K562 (cell line): ENCODE measurements around the gene OR2A42.
"Not testable (repeated sequence)": the region's sequence is repeated elsewhere in the genome, so short reads cannot be mapped to it uniquely, and the experiment has no call there.

Experiments
- BMI1 ChIP-seq: fragments of 150-350 bp; IDR thresholded peaks from 2 replicates; pipeline ENCODE4 v1.6.1; 2014; ENCODE audit warnings: low read length
- CBFB ChIP-seq: sonication (generic); formaldehyde crosslinking; IDR thresholded peaks from 2 replicates; pipeline ENCODE4 v1.4.0; 2020; ENCODE audit warnings: mild to moderate bottlenecking, missing genetic modification reagents
- EHMT2 ChIP-seq: fragments of 450-650 bp; IDR thresholded peaks from 2 replicates; pipeline ENCODE4 v1.6.1; 2018; ENCODE audit warnings: antibody characterized with exemption
- EP300 ChIP-seq: IDR thresholded peaks from 2 replicates; pipeline ENCODE4 v1.6.1; 2012; ENCODE audit warnings: low read length, improper control_type of control experiment
- GATA2 ChIP-seq: sonication (generic); formaldehyde crosslinking; IDR thresholded peaks from 2 replicates; pipeline ENCODE4 v1.4.0; 2020; ENCODE audit warnings: mild to moderate bottlenecking, missing genetic modification reagents
- HNRNPUL1 ChIP-seq: fragments of 200-400 bp; formaldehyde crosslinking; IDR thresholded peaks from 2 replicates; pipeline ENCODE4 v1.6.1; 2017; ENCODE audit warnings: low read length
- SMC3 ChIP-seq: conservative IDR thresholded peaks from 2 replicates; pipeline ENCODE4 v1.6.1; 2011; ENCODE audit warnings: low read depth, low read length, improper control_type of control experiment; ENCODE audit not compliant: insufficient read depth
- TF ChIP-seq, protein P1 (sequence below): fragments of 250-450 bp; sonication (Bioruptor Pico); IDR thresholded peaks from 2 replicates; pipeline ENCODE4 v1.5.0; 2020; ENCODE audit warnings: mild to moderate bottlenecking
- TF ChIP-seq, protein P2 (sequence below), 3 experiments: IDR thresholded peaks in 2 of 3; conservative IDR thresholded peaks in 1 of 3; 2 replicates each; pipeline ENCODE4 v1.5.1; 2011 to 2012; ENCODE audit warnings: low read length in 3 of 3, mild to moderate bottlenecking in 3 of 3, control low read depth in 2 of 3, improper control_type of control experiment in 1 of 3, inconsistent platforms in 1 of 3, low read depth in 1 of 3, mixed read lengths in 1 of 3, moderate library complexity in 1 of 3; ENCODE audit not compliant: insufficient read depth in 2 of 3
- TF ChIP-seq, protein P3 (sequence below), 2 experiments: fragments of 450-650 bp; formaldehyde crosslinking in 1 of 2; IDR thresholded peaks; 2 replicates each; pipeline versions ENCODE4 v1.4.0 to v1.6.1; 2014 to 2020; ENCODE audit warnings: mild to moderate bottlenecking in 2 of 2, borderline replicate concordance in 1 of 2, low read depth in 1 of 2
- TF ChIP-seq, protein P4 (sequence below): fragments of 450-650 bp; IDR thresholded peaks from 2 replicates; pipeline ENCODE4 v1.6.1; 2016

DNA sequence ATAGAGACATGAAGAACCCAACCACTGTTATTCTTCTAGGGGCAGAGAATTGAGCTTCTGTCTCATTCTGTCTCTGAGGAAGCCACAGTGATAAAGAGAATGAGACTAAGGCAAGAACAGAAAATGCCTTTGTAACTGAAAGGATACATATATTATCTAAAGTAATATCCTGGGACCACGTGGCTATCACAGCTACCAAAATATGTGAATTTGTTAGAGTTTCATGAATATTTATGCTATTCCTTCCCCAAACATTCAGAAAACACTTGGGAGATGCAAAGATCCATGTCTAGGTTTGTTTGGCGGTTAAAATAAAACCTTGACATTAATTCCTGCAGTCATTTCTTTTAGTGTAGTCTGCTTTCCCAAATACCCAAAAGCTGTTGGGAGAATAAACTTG is 22.7 kb upstream of the OR2A42 start:
- TF ChIP-seq, protein P1, sequence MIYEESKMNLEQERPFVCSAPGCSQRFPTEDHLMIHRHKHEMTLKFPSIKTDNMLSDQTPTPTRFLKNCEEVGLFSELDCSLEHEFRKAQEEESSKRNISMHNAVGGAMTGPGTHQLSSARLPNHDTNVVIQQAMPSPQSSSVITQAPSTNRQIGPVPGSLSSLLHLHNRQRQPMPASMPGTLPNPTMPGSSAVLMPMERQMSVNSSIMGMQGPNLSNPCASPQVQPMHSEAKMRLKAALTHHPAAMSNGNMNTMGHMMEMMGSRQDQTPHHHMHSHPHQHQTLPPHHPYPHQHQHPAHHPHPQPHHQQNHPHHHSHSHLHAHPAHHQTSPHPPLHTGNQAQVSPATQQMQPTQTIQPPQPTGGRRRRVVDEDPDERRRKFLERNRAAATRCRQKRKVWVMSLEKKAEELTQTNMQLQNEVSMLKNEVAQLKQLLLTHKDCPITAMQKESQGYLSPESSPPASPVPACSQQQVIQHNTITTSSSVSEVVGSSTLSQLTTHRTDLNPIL (CRISPR knock-in tag), result not testable (repeated sequence)
- not testable (repeated sequence) for TF ChIP-seq GATA2 (CRISPR knock-in tag); SMC3; EP300; HNRNPUL1; EHMT2; CBFB (CRISPR knock-in tag); BMI1
- TF ChIP-seq, protein P2, sequence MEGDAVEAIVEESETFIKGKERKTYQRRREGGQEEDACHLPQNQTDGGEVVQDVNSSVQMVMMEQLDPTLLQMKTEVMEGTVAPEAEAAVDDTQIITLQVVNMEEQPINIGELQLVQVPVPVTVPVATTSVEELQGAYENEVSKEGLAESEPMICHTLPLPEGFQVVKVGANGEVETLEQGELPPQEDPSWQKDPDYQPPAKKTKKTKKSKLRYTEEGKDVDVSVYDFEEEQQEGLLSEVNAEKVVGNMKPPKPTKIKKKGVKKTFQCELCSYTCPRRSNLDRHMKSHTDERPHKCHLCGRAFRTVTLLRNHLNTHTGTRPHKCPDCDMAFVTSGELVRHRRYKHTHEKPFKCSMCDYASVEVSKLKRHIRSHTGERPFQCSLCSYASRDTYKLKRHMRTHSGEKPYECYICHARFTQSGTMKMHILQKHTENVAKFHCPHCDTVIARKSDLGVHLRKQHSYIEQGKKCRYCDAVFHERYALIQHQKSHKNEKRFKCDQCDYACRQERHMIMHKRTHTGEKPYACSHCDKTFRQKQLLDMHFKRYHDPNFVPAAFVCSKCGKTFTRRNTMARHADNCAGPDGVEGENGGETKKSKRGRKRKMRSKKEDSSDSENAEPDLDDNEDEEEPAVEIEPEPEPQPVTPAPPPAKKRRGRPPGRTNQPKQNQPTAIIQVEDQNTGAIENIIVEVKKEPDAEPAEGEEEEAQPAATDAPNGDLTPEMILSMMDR (IDR thresholded peaks at IDR 0.05 in 2 of 3, conservative IDR thresholded peaks at IDR 0.05 in 1 of 3; ENCODE audit: insufficient read depth in 2 of 3, low read depth in 1 of 3, low read length in 3 of 3), result not testable (repeated sequence)
- TF ChIP-seq, protein P3, sequence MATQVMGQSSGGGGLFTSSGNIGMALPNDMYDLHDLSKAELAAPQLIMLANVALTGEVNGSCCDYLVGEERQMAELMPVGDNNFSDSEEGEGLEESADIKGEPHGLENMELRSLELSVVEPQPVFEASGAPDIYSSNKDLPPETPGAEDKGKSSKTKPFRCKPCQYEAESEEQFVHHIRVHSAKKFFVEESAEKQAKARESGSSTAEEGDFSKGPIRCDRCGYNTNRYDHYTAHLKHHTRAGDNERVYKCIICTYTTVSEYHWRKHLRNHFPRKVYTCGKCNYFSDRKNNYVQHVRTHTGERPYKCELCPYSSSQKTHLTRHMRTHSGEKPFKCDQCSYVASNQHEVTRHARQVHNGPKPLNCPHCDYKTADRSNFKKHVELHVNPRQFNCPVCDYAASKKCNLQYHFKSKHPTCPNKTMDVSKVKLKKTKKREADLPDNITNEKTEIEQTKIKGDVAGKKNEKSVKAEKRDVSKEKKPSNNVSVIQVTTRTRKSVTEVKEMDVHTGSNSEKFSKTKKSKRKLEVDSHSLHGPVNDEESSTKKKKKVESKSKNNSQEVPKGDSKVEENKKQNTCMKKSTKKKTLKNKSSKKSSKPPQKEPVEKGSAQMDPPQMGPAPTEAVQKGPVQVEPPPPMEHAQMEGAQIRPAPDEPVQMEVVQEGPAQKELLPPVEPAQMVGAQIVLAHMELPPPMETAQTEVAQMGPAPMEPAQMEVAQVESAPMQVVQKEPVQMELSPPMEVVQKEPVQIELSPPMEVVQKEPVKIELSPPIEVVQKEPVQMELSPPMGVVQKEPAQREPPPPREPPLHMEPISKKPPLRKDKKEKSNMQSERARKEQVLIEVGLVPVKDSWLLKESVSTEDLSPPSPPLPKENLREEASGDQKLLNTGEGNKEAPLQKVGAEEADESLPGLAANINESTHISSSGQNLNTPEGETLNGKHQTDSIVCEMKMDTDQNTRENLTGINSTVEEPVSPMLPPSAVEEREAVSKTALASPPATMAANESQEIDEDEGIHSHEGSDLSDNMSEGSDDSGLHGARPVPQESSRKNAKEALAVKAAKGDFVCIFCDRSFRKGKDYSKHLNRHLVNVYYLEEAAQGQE (IDR thresholded peaks at IDR 0.05; ENCODE audit: borderline replicate concordance), result not testable (repeated sequence)
- TF ChIP-seq, protein P3 (CRISPR knock-in tag; IDR thresholded peaks at IDR 0.05; ENCODE audit: low read depth), result not testable (repeated sequence)
- TF ChIP-seq, protein P4, sequence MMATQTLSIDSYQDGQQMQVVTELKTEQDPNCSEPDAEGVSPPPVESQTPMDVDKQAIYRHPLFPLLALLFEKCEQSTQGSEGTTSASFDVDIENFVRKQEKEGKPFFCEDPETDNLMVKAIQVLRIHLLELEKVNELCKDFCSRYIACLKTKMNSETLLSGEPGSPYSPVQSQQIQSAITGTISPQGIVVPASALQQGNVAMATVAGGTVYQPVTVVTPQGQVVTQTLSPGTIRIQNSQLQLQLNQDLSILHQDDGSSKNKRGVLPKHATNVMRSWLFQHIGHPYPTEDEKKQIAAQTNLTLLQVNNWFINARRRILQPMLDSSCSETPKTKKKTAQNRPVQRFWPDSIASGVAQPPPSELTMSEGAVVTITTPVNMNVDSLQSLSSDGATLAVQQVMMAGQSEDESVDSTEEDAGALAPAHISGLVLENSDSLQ, result not testable (repeated sequence)
